OCI-LY7 (cell line): ENCODE data around the gene PSMA3. TPM values are rescaled to one million over a fixed set of nuclear protein-coding genes. Genes with fewer than 3 reads are reported as not detected.

Experiments
- BruUV-seq: library from RNA; stranded (reverse); fragments of 400-500 nt; replicated peaks from 2 replicates; lab custom pipeline; 2021; lab: Mats Ljungman, UMichigan
- CTCF ChIA-PET: fragments of 300-600 bp; sonication (Branson Sonifier 250); formaldehyde crosslinking; loops from one replicate; lab custom pipeline; 2022; ENCODE audit warnings: antibody characterized with exemption; ENCODE audit not compliant: unreplicated experiment; lab: Charles Lee
- POLR2A ChIA-PET: fragments of 300-600 bp; sonication (Branson Sonifier 250); formaldehyde crosslinking; loops from one replicate; lab custom pipeline; 2022; ENCODE audit warnings: antibody characterized with exemption; lab: Charles Lee
- DNase-seq: peaks from one replicate; pipeline ENCODE4 v3.0.0-alpha.2; 2015; ENCODE audit warnings: low spot score
- H2AFZ ChIP-seq: fragments of 200-600 bp; sonication (generic), shearing (Covaris generic); 2 replicates; pipeline ENCODE4 v1.6.1; 2014; ENCODE audit warnings: mild to moderate bottlenecking, antibody characterized with exemption, low read length, moderate library complexity
- H3K27ac ChIP-seq: fragments of 200-600 bp; sonication (generic); 2 replicates; pipeline ENCODE4 v1.5.1; 2014; ENCODE audit warnings: mixed run types, low read depth, mild to moderate bottlenecking, moderate library complexity, low read length, inconsistent platforms; ENCODE audit not compliant: poor library complexity, severe bottlenecking
- H3K36me3 ChIP-seq: fragments of 200-600 bp; sonication (generic); 2 replicates; pipeline ENCODE4 v1.6.1; 2014; ENCODE audit warnings: mild to moderate bottlenecking, antibody characterized with exemption, low read length, moderate library complexity, mixed read lengths; ENCODE audit not compliant: insufficient read depth
- H3K4me1 ChIP-seq: fragments of 200-600 bp; sonication (generic); 2 replicates; pipeline ENCODE4 v1.5.1; 2014; ENCODE audit warnings: mild to moderate bottlenecking, low read length; ENCODE audit not compliant: insufficient read depth, poor library complexity, severe bottlenecking
- H3K4me2 ChIP-seq: fragments of 200-600 bp; sonication (generic); 2 replicates; pipeline ENCODE4 v1.6.1; 2014; ENCODE audit warnings: mild to moderate bottlenecking, low read length
- H3K4me3 ChIP-seq: fragments of 200-600 bp; sonication (generic); 2 replicates; pipeline ENCODE4 v1.5.1; 2014; ENCODE audit warnings: mild to moderate bottlenecking, low read depth, low read length; ENCODE audit not compliant: poor library complexity, severe bottlenecking
- H3K79me2 ChIP-seq: fragments of 200-600 bp; sonication (generic); 2 replicates; pipeline ENCODE4 v1.6.1; 2016; ENCODE audit warnings: low read depth, mild to moderate bottlenecking, low read length, moderate library complexity, mixed read lengths; ENCODE audit not compliant: insufficient read depth
- H3K9me2 ChIP-seq: fragments of 200-600 bp; sonication (generic); 2 replicates; pipeline ENCODE4 v1.6.1; 2016; ENCODE audit warnings: mild to moderate bottlenecking, low read length, mixed read lengths; ENCODE audit not compliant: insufficient read depth
- H3K9me3 ChIP-seq: fragments of 200-600 bp; sonication (generic); 2 replicates; pipeline ENCODE4 v1.6.1; 2014; ENCODE audit warnings: mild to moderate bottlenecking, mixed run types, low read length, mixed read lengths
- H4K20me1 ChIP-seq: fragments of 200-600 bp; sonication (generic); 2 replicates; pipeline ENCODE4 v1.6.1; 2014; ENCODE audit warnings: mild to moderate bottlenecking, antibody characterized with exemption, low read length, moderate library complexity, mixed read lengths; ENCODE audit not compliant: insufficient read depth
- EZH2phosphoT487 ChIP-seq: fragments of 200-600 bp; sonication (generic); IDR thresholded peaks from 2 replicates; pipeline ENCODE4 v1.6.1; 2018; ENCODE audit warnings: low read depth, borderline replicate concordance, mild to moderate bottlenecking, mixed run types, antibody characterized with exemption, low read length, moderate library complexity, mixed read lengths
- intact Hi-C: fragments of 100-400 bp; cut with micrococcal nuclease; formaldehyde crosslinking; loops from one replicate; pipeline ENCODE4 v1.10.0; 2022; ENCODE audit not compliant: unreplicated experiment
- total RNA-seq, 2 experiments: library from RNA; depleted of rRNA in 1 of 2; stranded (reverse); fragments of >200 nt in 1 of 2; shearing (Covaris generic) in 1 of 2; gene quantifications; 2 replicates each; pipeline ENCODE4 v1.2.3, GENCODE V29; 2014 to 2022
- TF ChIP-seq, protein P1 (sequence below): fragments of 200-600 bp; sonication (generic); conservative IDR thresholded peaks from 2 replicates; pipeline ENCODE4 v1.5.1; 2014; ENCODE audit warnings: mild to moderate bottlenecking, antibody characterized with exemption, low read length, moderate library complexity, mixed read lengths

Gene PSMA3
- total RNA-seq, 2 experiments from 2014 or later: 88.9 to 206 TPM

DNA sequence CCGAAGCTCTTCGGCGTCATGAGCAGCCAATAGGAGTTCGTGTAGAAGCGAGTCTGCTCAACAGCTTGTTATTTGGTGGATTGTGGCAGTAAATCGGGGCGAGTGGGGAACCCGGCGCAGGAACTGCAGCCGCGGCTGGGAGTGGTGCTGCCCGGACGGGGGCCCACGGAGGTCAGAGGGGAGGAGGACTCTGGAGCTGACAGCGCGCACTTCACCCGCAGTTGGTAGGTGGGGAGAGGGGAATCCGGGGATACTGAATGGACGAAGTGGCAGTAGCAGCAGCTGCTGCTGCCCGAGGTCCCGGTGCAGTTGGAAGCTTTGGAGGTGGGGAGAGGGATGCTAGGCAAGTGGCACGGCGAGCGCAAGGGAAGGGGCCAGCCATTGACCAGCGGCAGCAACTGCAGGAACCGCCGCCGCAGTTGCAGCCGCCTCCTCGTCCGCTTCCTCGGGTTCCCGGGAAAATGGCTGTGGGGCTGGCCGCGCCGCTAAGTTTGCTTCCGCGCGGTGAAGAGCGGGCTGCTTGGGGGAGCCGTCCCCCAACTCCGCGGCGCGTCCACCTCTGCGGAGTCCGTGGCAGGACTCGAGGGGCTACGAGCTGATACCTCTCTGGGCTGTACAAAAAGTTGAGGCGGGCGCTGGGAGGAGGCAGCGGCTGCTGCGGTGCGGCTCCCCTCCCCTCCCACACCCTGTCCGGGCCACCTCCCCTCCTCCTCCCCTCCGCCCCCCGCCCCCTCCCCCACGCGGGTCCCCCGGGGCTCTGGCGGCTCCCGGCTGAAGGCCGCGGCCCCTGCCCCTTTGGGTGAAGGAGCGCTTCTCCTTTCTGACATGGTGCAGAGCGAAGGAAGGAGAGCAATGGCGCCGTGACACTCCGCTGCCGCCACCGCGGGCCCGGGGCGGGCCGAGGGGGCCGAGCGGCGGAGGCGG is 54.1 kb downstream of the PSMA3 start, which contains the start of gene ARID4A:
Gene ARID4A (plus strand): TSS at position 79 of the 924 bp plus-strand sequence. CDS start 1,300 bp downstream, outside the sequence.
- Histone ChIP-seq H2AFZ (peak within 1 kb of the TSS; percentile 69), H3K79me2 (peaks cover 78% of the 10 kb centered on the region), H3K4me2 (peak within 1 kb of the TSS; percentile 93), H3K27ac (peak within 1 kb of the TSS; percentile 92), H3K36me3 (peaks cover 53% of the 10 kb centered on the region), H3K4me3 (peak within 1 kb of the TSS; percentile 99), H3K9me2 (no peaks in the 10 kb centered on the region), H4K20me1 (peaks cover 23% of the 10 kb centered on the region), H3K4me1 (peaks cover 24% of the 10 kb centered on the region), H3K9me3 (no peaks in the 10 kb centered on the region)
- POLR2A ChIA-PET: interaction anchor here (0.5 to 2.4 kb wide), 25 partner anchors 8 to 1668 kb away, joined by 3 to 16 read pairs (median 4); partner anchors contain the start of genes KIAA0586, PSMA3 and TIMM9
- TF ChIP-seq EZH2phosphoT487: no peak
- TF ChIP-seq, protein P1, sequence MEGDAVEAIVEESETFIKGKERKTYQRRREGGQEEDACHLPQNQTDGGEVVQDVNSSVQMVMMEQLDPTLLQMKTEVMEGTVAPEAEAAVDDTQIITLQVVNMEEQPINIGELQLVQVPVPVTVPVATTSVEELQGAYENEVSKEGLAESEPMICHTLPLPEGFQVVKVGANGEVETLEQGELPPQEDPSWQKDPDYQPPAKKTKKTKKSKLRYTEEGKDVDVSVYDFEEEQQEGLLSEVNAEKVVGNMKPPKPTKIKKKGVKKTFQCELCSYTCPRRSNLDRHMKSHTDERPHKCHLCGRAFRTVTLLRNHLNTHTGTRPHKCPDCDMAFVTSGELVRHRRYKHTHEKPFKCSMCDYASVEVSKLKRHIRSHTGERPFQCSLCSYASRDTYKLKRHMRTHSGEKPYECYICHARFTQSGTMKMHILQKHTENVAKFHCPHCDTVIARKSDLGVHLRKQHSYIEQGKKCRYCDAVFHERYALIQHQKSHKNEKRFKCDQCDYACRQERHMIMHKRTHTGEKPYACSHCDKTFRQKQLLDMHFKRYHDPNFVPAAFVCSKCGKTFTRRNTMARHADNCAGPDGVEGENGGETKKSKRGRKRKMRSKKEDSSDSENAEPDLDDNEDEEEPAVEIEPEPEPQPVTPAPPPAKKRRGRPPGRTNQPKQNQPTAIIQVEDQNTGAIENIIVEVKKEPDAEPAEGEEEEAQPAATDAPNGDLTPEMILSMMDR: no peak
- BruUV-seq: no TSS peak
- DNase-seq: peak; percentile 58
- intact Hi-C loops: loop anchor here (1.0 kb wide), 3 partner anchors 53 to 129 kb away; partner anchors contain the start of genes ACTR10, KIAA0586 and TIMM9
- CTCF ChIA-PET: interaction anchor here (1.0 kb wide), 1 partner anchor 54 kb away, joined by 4 read pairs; the partner anchor contains the start of gene PSMA3

DNA sequence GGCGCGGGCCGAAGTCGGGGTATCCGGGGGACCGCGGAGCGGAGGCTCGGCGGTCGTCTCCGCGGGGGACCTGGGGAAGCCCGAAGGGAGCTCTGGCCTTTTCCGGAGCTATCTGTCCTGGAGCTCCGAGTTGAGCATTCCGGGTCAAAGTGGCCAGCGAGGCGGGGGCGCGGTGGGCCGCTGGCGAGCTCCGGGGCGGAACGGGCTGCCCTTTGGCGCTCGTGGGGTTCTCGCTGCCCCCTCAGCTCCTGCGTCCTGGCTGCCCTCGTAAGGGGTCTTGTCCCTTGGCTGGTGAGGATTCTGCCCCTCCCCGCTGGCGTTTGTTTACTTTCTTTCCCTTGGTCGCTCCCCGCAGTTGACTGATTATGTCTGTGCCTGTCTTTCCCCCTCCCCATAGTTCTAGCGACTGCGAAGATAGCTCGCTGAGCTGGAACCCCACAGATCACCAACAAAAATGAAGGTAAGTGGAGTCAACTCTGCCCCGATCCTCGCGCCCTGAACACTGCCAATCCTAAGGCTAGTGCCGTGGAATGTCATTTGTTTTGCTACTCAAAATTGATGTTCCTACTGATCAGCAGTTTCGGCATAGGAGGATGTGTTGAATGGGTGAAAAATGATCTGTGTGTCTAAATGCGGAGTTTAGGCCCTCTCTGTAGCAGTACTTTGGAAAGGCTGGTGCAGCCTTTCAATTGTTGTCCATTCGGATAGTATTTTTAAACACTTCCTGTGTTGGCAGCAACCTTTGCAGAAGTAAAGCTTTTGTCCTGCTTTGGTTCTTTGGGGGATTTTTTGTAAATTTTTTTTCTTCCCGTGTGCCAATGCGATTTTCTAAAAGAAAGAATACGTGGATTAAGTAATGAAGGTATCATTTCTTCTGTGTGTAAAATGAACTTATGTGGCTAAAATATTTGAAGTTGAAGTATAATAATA is 55.0 kb downstream of the PSMA3 start:
- ChIA-PET POLR2A (interaction anchor here (0.7 to 2.4 kb wide), 8 partner anchors 11 to 60 kb away, joined by 3 to 16 read pairs (median 4); partner anchors contain the start of gene PSMA3), CTCF (no interaction called here)
- TF ChIP-seq, protein P1: no peak
- TF ChIP-seq EZH2phosphoT487: no peak
- peak; percentile 33 for DNase-seq
- H3K9me3 ChIP-seq: no peaks in the 10 kb centered on the region
- H3K36me3 ChIP-seq: peaks cover 53% of the 10 kb centered on the region
- BruUV-seq: TSS peak; percentile 56
- H3K4me2 ChIP-seq: peak overlapping the region; percentile 93
- H2AFZ ChIP-seq: peak overlapping the region; percentile 69
- peaks cover 24% of the 10 kb centered on the region for H3K4me1 ChIP-seq
- H3K9me2 ChIP-seq: no peaks in the 10 kb centered on the region
- peaks cover 74% of the 10 kb centered on the region for H3K79me2 ChIP-seq
- intact Hi-C loops: no loop called here
- H3K4me3 ChIP-seq: peak overlapping the region; percentile 99
- peaks cover 19% of the 10 kb centered on the region for H4K20me1 ChIP-seq
- H3K27ac ChIP-seq: peak overlapping the region; percentile 78
